ENCODE results near the gene NDUFB3.

Gene NDUFB3

DNA sequence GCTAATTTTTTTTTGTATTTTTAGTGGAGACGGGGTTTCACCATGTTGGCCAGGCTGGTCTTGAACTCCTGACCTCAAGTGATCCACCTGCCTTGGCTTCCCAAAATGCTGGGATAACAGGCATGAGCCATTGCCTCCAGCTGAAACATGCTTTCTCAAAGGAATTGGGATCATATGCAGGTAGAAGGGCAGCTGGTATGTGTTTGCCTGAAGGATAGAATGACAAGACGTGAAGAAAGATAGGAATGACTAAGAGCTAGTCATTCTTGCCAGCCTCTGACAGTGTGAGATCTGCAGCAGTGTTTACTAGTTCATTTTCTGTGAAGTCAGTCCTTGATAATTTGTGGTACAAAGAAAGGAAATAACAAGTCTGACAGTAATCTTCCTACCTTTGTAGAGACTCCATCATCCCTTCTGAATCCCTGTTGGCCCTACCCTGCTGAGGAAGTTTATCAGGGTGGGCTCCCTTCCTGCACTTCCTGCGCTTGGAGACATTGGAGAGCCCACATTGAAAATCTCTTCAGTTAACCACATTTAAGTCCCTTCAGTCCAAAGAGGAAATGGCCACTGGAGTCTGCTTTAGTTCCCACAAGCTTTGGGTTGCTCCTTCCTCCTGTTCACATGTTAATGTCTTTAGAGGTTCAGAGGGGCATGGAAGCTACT, 58.9 kb downstream of the NDUFB3 start:
- no peak for DNase-seq

GRCh38 chr2:201132518-201132917, 60.7 kb downstream of the NDUFB3 start:
- no peak for DNase-seq
